H1 (cell line): ENCODE results near the gene MDFIC. TPM values are rescaled to one million over a fixed set of nuclear protein-coding genes. Genes with fewer than 3 reads are reported as not detected.

Experiments
- CTBP2 ChIP-seq: IDR thresholded peaks from 2 replicates; pipeline ENCODE4 v1.7.0; 2011; ENCODE audit warnings: borderline replicate concordance, mild to moderate bottlenecking, moderate library complexity, mixed read lengths, low read length; ENCODE audit not compliant: insufficient read depth, insufficient read length
- EP300 ChIP-seq, 2 experiments: IDR thresholded peaks; 1 replicate in 1 of 2; 2 replicates in 1 of 2; pipeline ENCODE4 v1.6.1; 2011 to 2012; ENCODE audit warnings: low read depth in 2 of 2, low read length in 2 of 2, mild to moderate bottlenecking in 2 of 2, borderline replicate concordance in 1 of 2, inconsistent platforms in 1 of 2, moderate library complexity in 1 of 2
- NANOG ChIP-seq: IDR thresholded peaks from 2 replicates; pipeline ENCODE4 v1.6.1; 2011; ENCODE audit warnings: low read length, low read depth, mild to moderate bottlenecking, inconsistent platforms; ENCODE audit not compliant: insufficient read depth, poor library complexity, severe bottlenecking
- POLR2A ChIP-seq, 2 experiments: IDR thresholded peaks; 1 replicate in 1 of 2; 2 replicates in 1 of 2; pipeline ENCODE4 v1.6.1; 2011; ENCODE audit warnings: low read depth in 2 of 2, low read length in 2 of 2, mild to moderate bottlenecking in 2 of 2; ENCODE audit errors: control extremely low read depth in 1 of 2
- SAP30 ChIP-seq: fragments of 300-600 bp; sonication (generic); IDR thresholded peaks from 2 replicates; pipeline ENCODE4 v1.7.1; 2012; ENCODE audit warnings: low read length, moderate library complexity, mild to moderate bottlenecking, inconsistent platforms; ENCODE audit not compliant: insufficient read depth, insufficient replicate concordance
- SP1 ChIP-seq: IDR thresholded peaks from 2 replicates; pipeline ENCODE4 v1.6.1; 2011; ENCODE audit warnings: low read depth, low read length
- TAF7 ChIP-seq: optimal IDR thresholded peaks from 2 replicates; pipeline ENCODE3; 2011; ENCODE audit warnings: low read depth, mild to moderate bottlenecking, inconsistent platforms, low read length, moderate library complexity, borderline replicate concordance
- polyA plus RNA-seq, 7 experiments: library from polyadenylated mRNA; depleted of rRNA in 3 of 7; stranded (reverse) in 5 of 7; unstranded in 2 of 7; fragments of >200 nt in 5 of 7; fragments of 200-250 nt in 2 of 7; gene quantifications; 1 replicate in 5 of 7; 2 replicates in 1 of 7; 4 replicates in 1 of 7; pipeline versions ENCODE4 v1.2.1 to v1.2.3, GENCODE V29; 2011 to 2013; ENCODE audit warnings: missing spikeins in 2 of 7, mixed read lengths in 2 of 7
- total RNA-seq: library from RNA; stranded (reverse); fragmentation: NEBNext Ultra II Directional; extraction: Animal tissue kit (Norgen Biotek cat#: 25700); gene quantifications from 2 replicates; pipeline ENCODE4 v1.2.1, GENCODE V29; 2021

MDFIC gene
- total and polyA plus RNA-seq, 2 of the 8 experiments (the other 6 are each of a cell fraction or from before 2014, with no cell fraction given): 2.3 to 11.4 TPM

GRCh38 chr7:114970732-114971131, 48.8 kb downstream of the MDFIC start (continued):
- TF ChIP-seq SP1: no peak
- TF ChIP-seq POLR2A (IDR thresholded peaks at IDR 0.05; ENCODE audit: control extremely low read depth in 1 of 2, low read depth in 2 of 2, low read length in 2 of 2): no peak
- no peak for TF ChIP-seq CTBP2
- TF ChIP-seq TAF7: no peak
- no peak for TF ChIP-seq EP300 (IDR thresholded peaks at IDR 0.05; ENCODE audit: borderline replicate concordance in 1 of 2, low read depth in 2 of 2, low read length in 2 of 2)
- no peak for TF ChIP-seq SAP30
- no peak for TF ChIP-seq NANOG
